ENCODE results near the gene KIRREL1. TPM values are rescaled to one million over a fixed set of nuclear protein-coding genes. Genes with fewer than 3 reads are reported as not detected.

Gene KIRREL1
- total RNA-seq, 1 experiment from 2014 or later = 30.5 TPM

GRCh38 chr1:158093376-158093775 is 99.9 kb downstream of the KIRREL1 start:
- no peak overlapping the region for H2BK5ac ChIP-seq (ENCODE audit: insufficient read length, low read length)
- H3K27ac ChIP-seq (ENCODE audit: insufficient read length, low read depth, low read length) = no peak overlapping the region
- no peaks in the 10 kb centered on the region for H4K20me1 ChIP-seq (ENCODE audit: control insufficient read depth, insufficient read depth, insufficient read length)
- H2BK15ac ChIP-seq (ENCODE audit: low read depth, low read length) = no peak overlapping the region
- H3K9me3 ChIP-seq (ENCODE audit: control insufficient read depth, low read depth, low read length) = no peaks in the 10 kb centered on the region
- no peak overlapping the region for H4K91ac ChIP-seq (ENCODE audit: insufficient read length, low read depth, low read length)
- no peak for TF ChIP-seq CTCF (conservative IDR thresholded peaks at IDR 0.05)
- no peak overlapping the region for H3K14ac ChIP-seq (ENCODE audit: insufficient read depth, low read length)
- no peak overlapping the region for H3K56ac ChIP-seq (ENCODE audit: insufficient read length, low read depth, low read length)
- no peak overlapping the region for H3K4ac ChIP-seq (ENCODE audit: low read depth, low read length)
- peaks cover 12% of the 10 kb centered on the region; the same call in 1 of the 2 replicates for H3K4me1 ChIP-seq (ENCODE audit: insufficient read depth, low read length)
- H2AFZ ChIP-seq (ENCODE audit: low read length) = no peak overlapping the region
- H2BK12ac ChIP-seq (ENCODE audit: insufficient read length, low read depth, low read length) = no peak overlapping the region
- Mint-ChIP-seq H3K4me3 (no peak overlapping the region), H3K27me3 (ENCODE audit: low read depth) (no peaks in the 10 kb centered on the region; the same call in 1 of the 2 replicates), H3K9me3 (no peaks in the 10 kb centered on the region), H3K36me3 (ENCODE audit: insufficient read depth in 1 of 3, low read depth in 3 of 3) (peaks cover 35 to 70% (median 55%) of the 10 kb centered on the region in 3 experiments), H3K27ac (no peak overlapping the region; a peak in 2 of 7 replicates), H3K4me1 (peaks cover 25 to 29% of the 10 kb centered on the region in 2 experiments)
- H3K4me2 ChIP-seq (ENCODE audit: insufficient read depth, insufficient read length, low read length) = no peak overlapping the region
- H3K79me1 ChIP-seq (ENCODE audit: insufficient read depth, low read depth, low read length, poor library complexity, severe bottlenecking) = no peaks in the 10 kb centered on the region
- no CpG with 5 or more reads among the region's 18 CpGs for WGBS (ENCODE audit: extremely low coverage, insufficient read length, low lambda C conversion rate)
- H3K9ac ChIP-seq (ENCODE audit: extremely low read depth, insufficient read length, low read length) = no peak overlapping the region
- no peaks in the 10 kb centered on the region for H3K79me2 ChIP-seq (ENCODE audit: insufficient read depth, low read length)
- no peak for DNase-seq
- no peak overlapping the region for H3T11ph ChIP-seq (ENCODE audit: low read length)
- no peaks in the 10 kb centered on the region for H3K27me3 ChIP-seq (ENCODE audit: insufficient read depth, low read length)
- H3K23me2 ChIP-seq (ENCODE audit: insufficient read length, low read depth, low read length, poor library complexity, severe bottlenecking) = no peaks in the 10 kb centered on the region
- H2BK20ac ChIP-seq (ENCODE audit: low read depth, low read length, poor library complexity, severe bottlenecking) = no peak overlapping the region
- no peak overlapping the region for H4K5ac ChIP-seq (ENCODE audit: insufficient read length, low read depth, low read length)
- no peak overlapping the region for H3K23ac ChIP-seq (ENCODE audit: insufficient read length, low read depth, low read length)
- no peak overlapping the region for H3K18ac ChIP-seq (ENCODE audit: insufficient read length, low read depth, low read length)
- no peak overlapping the region for H2BK120ac ChIP-seq (ENCODE audit: low read depth, low read length, poor library complexity, severe bottlenecking)
- H4K8ac ChIP-seq (replicated peaks; ENCODE audit: insufficient read length, low read depth, low read length) = no peak overlapping the region
- H2AK5ac ChIP-seq (ENCODE audit: insufficient read length, low read length) = no peak overlapping the region

Measured in H9 (cell line).